K562 (cell line): ENCODE results near the gene XKR3. TPM values are rescaled to one million over a fixed set of nuclear protein-coding genes. Genes with fewer than 3 reads are reported as not detected.
A peak's percentile ranks its signal among the peaks of the same experiment; 100 is the strongest.

Experiments used
- CREB1 ChIP-seq, 2 experiments: sonication (generic) in 1 of 2; formaldehyde crosslinking in 1 of 2; IDR thresholded peaks; 2 replicates each; pipeline versions ENCODE4 v1.6.1 to v1.8.0; 2012 to 2022; ENCODE audit warnings: inconsistent platforms in 1 of 2, mild to moderate bottlenecking in 1 of 2, missing genetic modification reagents in 1 of 2, moderate library complexity in 1 of 2
- CTBP1 ChIP-seq: fragments of 450-650 bp; IDR thresholded peaks from 2 replicates; pipeline ENCODE4 v1.6.1; 2016; ENCODE audit warnings: borderline replicate concordance
- GABPA ChIP-seq: fragments of 200-800 bp; sonication (Bioruptor generic); conservative IDR thresholded peaks from 2 replicates; pipeline ENCODE4 v1.6.1; 2016; ENCODE audit warnings: low read depth, missing genetic modification characterization, missing compliant biosample characterization
- HNRNPL ChIP-seq: fragments of 200-400 bp; formaldehyde crosslinking; IDR thresholded peaks from 2 replicates; pipeline ENCODE4 v1.6.1; 2017; ENCODE audit warnings: low read depth, mild to moderate bottlenecking, low read length
- MCM7 ChIP-seq, 2 experiments: fragments of 450-650 bp; IDR thresholded peaks; 2 replicates each; pipeline ENCODE4 v1.6.1; 2016 to 2018
- MEF2D ChIP-seq: conservative IDR thresholded peaks from 2 replicates; pipeline ENCODE4 v1.6.1; 2016; ENCODE audit warnings: low read depth, missing genetic modification characterization, missing compliant biosample characterization
- NBN ChIP-seq: fragments of 450-650 bp; IDR thresholded peaks from 2 replicates; pipeline ENCODE4 v1.6.1; 2016; ENCODE audit warnings: low read depth, mild to moderate bottlenecking
- NCOA2 ChIP-seq, 2 experiments: fragments of 450-650 bp; IDR thresholded peaks; 2 replicates each; pipeline ENCODE4 v1.6.1; 2018; ENCODE audit warnings: mild to moderate bottlenecking in 2 of 2, moderate library complexity in 1 of 2; ENCODE audit not compliant: partially characterized antibody in 2 of 2
- RBM25 ChIP-seq: fragments of 200-400 bp; formaldehyde crosslinking; IDR thresholded peaks from 2 replicates; pipeline ENCODE4 v1.6.1; 2018; ENCODE audit warnings: low read length, low read depth, moderate library complexity; ENCODE audit not compliant: severe bottlenecking
- SRSF7 ChIP-seq: fragments of 200-400 bp; formaldehyde crosslinking; optimal IDR thresholded peaks from 2 replicates; pipeline ENCODE3; 2017; ENCODE audit warnings: mild to moderate bottlenecking, low read depth, low read length
- TAL1 ChIP-seq: fragments of 450-650 bp; IDR thresholded peaks from 2 replicates; pipeline ENCODE4 v1.6.1; 2016; ENCODE audit warnings: mild to moderate bottlenecking
- TFAM ChIP-seq: fragments of 250-450 bp; sonication (Bioruptor Pico); conservative IDR thresholded peaks from 2 replicates; pipeline ENCODE4 v1.5.0; 2021; ENCODE audit warnings: mild to moderate bottlenecking, moderate library complexity
- ZBED1 ChIP-seq: IDR thresholded peaks from 2 replicates; pipeline ENCODE4 v1.6.1; 2014
- ZC3H11A ChIP-seq: IDR thresholded peaks from 2 replicates; pipeline ENCODE4 v1.6.1; 2012; ENCODE audit warnings: low read depth, low read length, improper control_type of control experiment
- ZNF224 ChIP-seq: sonication (generic); formaldehyde crosslinking; IDR thresholded peaks from 2 replicates; pipeline ENCODE4 v1.8.0; 2022; ENCODE audit warnings: mild to moderate bottlenecking, missing genetic modification reagents
- ZZZ3 ChIP-seq: fragments of 450-650 bp; IDR thresholded peaks from 2 replicates; pipeline ENCODE4 v1.6.1; 2016; ENCODE audit warnings: antibody characterized with exemption, mild to moderate bottlenecking, moderate library complexity
- polyA plus RNA-seq, 8 experiments: library from polyadenylated mRNA; depleted of rRNA in 4 of 8; stranded (reverse) in 5 of 8; unstranded in 3 of 8; fragments of >200 nt; fragmentation: Nextera tagmentation in 2 of 8; fragmentation: Illumina TruSeq in 1 of 8; extraction: Ambion mirVana in 2 of 8; extraction: Trizol in 1 of 8; gene quantifications; 2 replicates each; pipeline versions ENCODE4 v1.2.1 to v1.2.3, GENCODE V29; 2011 to 2014; ENCODE audit warnings: inconsistent platforms in 1 of 8, missing spikeins in 1 of 8
- total RNA-seq, 7 experiments: library from RNA; depleted of rRNA in 6 of 7; stranded (reverse); fragments of >200 nt in 6 of 7; fragmentation: Illumina TruSeq in 2 of 7; extraction: Trizol in 2 of 7; gene quantifications; 2 replicates each; pipeline versions ENCODE4 v1.2.1 to v1.2.3, GENCODE V29; 2011 to 2021; ENCODE audit warnings: low replicate concordance in 1 of 7
- TF ChIP-seq, protein P1 (sequence below): sonication (generic); formaldehyde crosslinking; IDR thresholded peaks from 2 replicates; pipeline ENCODE4 v1.8.1; 2023; ENCODE audit warnings: mild to moderate bottlenecking, missing genetic modification reagents
- TF ChIP-seq, protein P2 (sequence below): fragments of 450-650 bp; conservative IDR thresholded peaks from 2 replicates; pipeline ENCODE4 v1.6.1; 2016; ENCODE audit warnings: missing genetic modification characterization, low read depth, mild to moderate bottlenecking, missing compliant biosample characterization, moderate library complexity
- TF ChIP-seq, protein P3 (sequence below): fragments of 250-450 bp; sonication (Bioruptor Pico); IDR thresholded peaks from 2 replicates; pipeline ENCODE4 v1.4.0; 2020; ENCODE audit warnings: mild to moderate bottlenecking, moderate library complexity, borderline replicate concordance
- TF ChIP-seq, protein P4 (sequence below): fragments of 450-650 bp; IDR thresholded peaks from 2 replicates; pipeline ENCODE4 v1.6.1; 2016; ENCODE audit warnings: missing biosample characterization, missing genetic modification characterization
- TF ChIP-seq, protein P5 (sequence below): sonication (generic); formaldehyde crosslinking; IDR thresholded peaks from 2 replicates; pipeline ENCODE4 v1.8.1; 2022; ENCODE audit warnings: missing genetic modification reagents

Gene XKR3
- total and polyA plus RNA-seq, 9 of the 15 experiments (the other 6 are each of a cell fraction or from before 2014, with no cell fraction given): 3.5 to 11.5 (median 7.1) TPM

DNA sequence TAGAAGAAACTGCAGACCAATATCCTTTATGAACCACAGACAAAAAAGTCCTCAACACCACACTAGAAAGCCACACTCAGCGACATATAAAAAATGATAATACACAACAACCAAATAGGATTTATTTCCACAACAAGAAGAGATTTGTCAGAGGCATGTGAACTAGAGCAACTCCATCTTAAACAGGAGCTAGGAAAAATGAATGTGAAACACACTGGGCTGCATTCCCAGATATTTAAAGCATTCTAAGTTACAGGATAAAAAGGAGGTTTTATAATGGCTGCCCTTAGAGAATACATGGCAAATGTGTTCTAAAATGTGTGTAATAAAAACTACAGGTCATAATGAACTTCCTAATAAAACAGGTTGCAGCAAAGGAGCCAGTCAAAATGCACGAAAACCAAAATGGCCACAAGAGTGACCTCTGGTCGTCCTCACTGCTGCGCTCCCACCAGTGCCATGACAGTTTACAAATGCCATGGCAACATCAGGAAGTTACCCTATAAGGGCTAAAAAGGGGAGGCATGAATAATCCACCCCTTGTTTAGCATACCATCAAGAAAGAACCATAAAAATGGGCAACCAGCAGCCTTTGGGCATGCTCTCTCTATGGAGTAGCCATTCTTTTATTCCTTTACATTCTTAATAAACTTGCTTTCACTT is 21.8 kb downstream of the XKR3 start (continued):
- no peak for TF ChIP-seq GABPA (tag)
- TF ChIP-seq, protein P1, sequence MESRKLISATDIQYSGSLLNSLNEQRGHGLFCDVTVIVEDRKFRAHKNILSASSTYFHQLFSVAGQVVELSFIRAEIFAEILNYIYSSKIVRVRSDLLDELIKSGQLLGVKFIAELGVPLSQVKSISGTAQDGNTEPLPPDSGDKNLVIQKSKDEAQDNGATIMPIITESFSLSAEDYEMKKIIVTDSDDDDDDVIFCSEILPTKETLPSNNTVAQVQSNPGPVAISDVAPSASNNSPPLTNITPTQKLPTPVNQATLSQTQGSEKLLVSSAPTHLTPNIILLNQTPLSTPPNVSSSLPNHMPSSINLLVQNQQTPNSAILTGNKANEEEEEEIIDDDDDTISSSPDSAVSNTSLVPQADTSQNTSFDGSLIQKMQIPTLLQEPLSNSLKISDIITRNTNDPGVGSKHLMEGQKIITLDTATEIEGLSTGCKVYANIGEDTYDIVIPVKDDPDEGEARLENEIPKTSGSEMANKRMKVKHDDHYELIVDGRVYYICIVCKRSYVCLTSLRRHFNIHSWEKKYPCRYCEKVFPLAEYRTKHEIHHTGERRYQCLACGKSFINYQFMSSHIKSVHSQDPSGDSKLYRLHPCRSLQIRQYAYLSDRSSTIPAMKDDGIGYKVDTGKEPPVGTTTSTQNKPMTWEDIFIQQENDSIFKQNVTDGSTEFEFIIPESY (CRISPR knock-in tag): no peak
- no peak for TF ChIP-seq CTBP1
- TF ChIP-seq, protein P2, sequence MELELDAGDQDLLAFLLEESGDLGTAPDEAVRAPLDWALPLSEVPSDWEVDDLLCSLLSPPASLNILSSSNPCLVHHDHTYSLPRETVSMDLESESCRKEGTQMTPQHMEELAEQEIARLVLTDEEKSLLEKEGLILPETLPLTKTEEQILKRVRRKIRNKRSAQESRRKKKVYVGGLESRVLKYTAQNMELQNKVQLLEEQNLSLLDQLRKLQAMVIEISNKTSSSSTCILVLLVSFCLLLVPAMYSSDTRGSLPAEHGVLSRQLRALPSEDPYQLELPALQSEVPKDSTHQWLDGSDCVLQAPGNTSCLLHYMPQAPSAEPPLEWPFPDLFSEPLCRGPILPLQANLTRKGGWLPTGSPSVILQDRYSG (tag): 0 out of 2 replicates have a peak, but pooled peaks have one; percentile 65
- TF ChIP-seq TFAM (CRISPR knock-in tag): no peak
- TF ChIP-seq, protein P3, sequence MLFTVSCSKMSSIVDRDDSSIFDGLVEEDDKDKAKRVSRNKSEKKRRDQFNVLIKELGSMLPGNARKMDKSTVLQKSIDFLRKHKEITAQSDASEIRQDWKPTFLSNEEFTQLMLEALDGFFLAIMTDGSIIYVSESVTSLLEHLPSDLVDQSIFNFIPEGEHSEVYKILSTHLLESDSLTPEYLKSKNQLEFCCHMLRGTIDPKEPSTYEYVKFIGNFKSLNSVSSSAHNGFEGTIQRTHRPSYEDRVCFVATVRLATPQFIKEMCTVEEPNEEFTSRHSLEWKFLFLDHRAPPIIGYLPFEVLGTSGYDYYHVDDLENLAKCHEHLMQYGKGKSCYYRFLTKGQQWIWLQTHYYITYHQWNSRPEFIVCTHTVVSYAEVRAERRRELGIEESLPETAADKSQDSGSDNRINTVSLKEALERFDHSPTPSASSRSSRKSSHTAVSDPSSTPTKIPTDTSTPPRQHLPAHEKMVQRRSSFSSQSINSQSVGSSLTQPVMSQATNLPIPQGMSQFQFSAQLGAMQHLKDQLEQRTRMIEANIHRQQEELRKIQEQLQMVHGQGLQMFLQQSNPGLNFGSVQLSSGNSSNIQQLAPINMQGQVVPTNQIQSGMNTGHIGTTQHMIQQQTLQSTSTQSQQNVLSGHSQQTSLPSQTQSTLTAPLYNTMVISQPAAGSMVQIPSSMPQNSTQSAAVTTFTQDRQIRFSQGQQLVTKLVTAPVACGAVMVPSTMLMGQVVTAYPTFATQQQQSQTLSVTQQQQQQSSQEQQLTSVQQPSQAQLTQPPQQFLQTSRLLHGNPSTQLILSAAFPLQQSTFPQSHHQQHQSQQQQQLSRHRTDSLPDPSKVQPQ (CRISPR knock-in tag): no peak
- TF ChIP-seq MCM7 (IDR thresholded peaks at IDR 0.05): no peak
- TF ChIP-seq ZBED1: no peak
- TF ChIP-seq CREB1 (IDR thresholded peaks at IDR 0.05): no peak
- TF ChIP-seq CREB1 (CRISPR knock-in tag; IDR thresholded peaks at IDR 0.05): no peak
- no peak for TF ChIP-seq RBM25
- TF ChIP-seq TAL1: no peak
- peak; percentile 73; the same call in 1 of the 2 replicates for TF ChIP-seq MEF2D (tag)
- TF ChIP-seq ZC3H11A: no peak
- no peak for TF ChIP-seq NBN
- TF ChIP-seq NCOA2 (IDR thresholded peaks at IDR 0.05; ENCODE audit: partially characterized antibody in 2 of 2): peak in 1 of 2 experiments; percentile 5
- no peak for TF ChIP-seq HNRNPL
- TF ChIP-seq SRSF7: no peak
- TF ChIP-seq ZZZ3: no peak
- TF ChIP-seq, protein P4, sequence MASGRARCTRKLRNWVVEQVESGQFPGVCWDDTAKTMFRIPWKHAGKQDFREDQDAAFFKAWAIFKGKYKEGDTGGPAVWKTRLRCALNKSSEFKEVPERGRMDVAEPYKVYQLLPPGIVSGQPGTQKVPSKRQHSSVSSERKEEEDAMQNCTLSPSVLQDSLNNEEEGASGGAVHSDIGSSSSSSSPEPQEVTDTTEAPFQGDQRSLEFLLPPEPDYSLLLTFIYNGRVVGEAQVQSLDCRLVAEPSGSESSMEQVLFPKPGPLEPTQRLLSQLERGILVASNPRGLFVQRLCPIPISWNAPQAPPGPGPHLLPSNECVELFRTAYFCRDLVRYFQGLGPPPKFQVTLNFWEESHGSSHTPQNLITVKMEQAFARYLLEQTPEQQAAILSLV: peak; percentile 62; the same call in 1 of the 2 replicates
- TF ChIP-seq, protein P5, sequence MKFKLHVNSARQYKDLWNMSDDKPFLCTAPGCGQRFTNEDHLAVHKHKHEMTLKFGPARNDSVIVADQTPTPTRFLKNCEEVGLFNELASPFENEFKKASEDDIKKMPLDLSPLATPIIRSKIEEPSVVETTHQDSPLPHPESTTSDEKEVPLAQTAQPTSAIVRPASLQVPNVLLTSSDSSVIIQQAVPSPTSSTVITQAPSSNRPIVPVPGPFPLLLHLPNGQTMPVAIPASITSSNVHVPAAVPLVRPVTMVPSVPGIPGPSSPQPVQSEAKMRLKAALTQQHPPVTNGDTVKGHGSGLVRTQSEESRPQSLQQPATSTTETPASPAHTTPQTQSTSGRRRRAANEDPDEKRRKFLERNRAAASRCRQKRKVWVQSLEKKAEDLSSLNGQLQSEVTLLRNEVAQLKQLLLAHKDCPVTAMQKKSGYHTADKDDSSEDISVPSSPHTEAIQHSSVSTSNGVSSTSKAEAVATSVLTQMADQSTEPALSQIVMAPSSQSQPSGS (CRISPR knock-in tag): no peak
- TF ChIP-seq ZNF224 (CRISPR knock-in tag): no peak
